Heart right ventricle (tissue), 16 donors: ENCODE data around the gene GPRC5A. TPM values are rescaled to one million over a fixed set of nuclear protein-coding genes. Genes with fewer than 3 reads are reported as not detected.

Experiments
- ATAC-seq, 8 donors: fragments of 200-7000 bp; cut with Tn5 transposase; one replicate each; pipeline ENCODE4 v1.9.1; 2020; ENCODE audit warnings: mild to moderate bottlenecking in 8 of 8, moderate library complexity in 8 of 8, moderate number of reproducible peaks in 1 of 8
- DNase-seq, 2 donors: peaks; one replicate each; pipeline ENCODE4 v3.0.0-alpha.2; 2020
- H3K27ac ChIP-seq, 10 donors: fragments of 200-600 bp; sonication (generic) in 2 of 10; one replicate each; pipeline versions ENCODE4 v1.5.0 to v1.8.0; 2020 to 2022; ENCODE audit warnings: mild to moderate bottlenecking in 3 of 10
- H3K27me3 ChIP-seq, 7 donors: fragments of 200-600 bp; one replicate each; pipeline ENCODE4 v1.8.0; 2021 to 2022; ENCODE audit warnings: mild to moderate bottlenecking in 2 of 7
- H3K36me3 ChIP-seq, 9 donors: fragments of 200-600 bp; sonication (generic) in 1 of 9; one replicate each; pipeline versions ENCODE4 v1.5.0 to v1.8.0; 2020 to 2022; ENCODE audit warnings: mild to moderate bottlenecking in 2 of 9
- H3K4me1 ChIP-seq, 9 donors: fragments of 200-600 bp; sonication (generic) in 1 of 9; one replicate each; pipeline versions ENCODE4 v1.5.0 to v1.8.0; 2020 to 2022; ENCODE audit warnings: mild to moderate bottlenecking in 4 of 9
- H3K4me3 ChIP-seq, 10 donors: fragments of 200-600 bp; sonication (generic) in 2 of 10; one replicate each; pipeline versions ENCODE4 v1.5.0 to v1.8.0; 2020 to 2022; ENCODE audit warnings: mild to moderate bottlenecking in 7 of 10, moderate library complexity in 2 of 10
- H3K9me3 ChIP-seq, 11 donors: fragments of 200-600 bp in 10 of 11; sonication (generic) in 2 of 11; one replicate each; pipeline versions ENCODE4 v1.5.0 to v1.8.0; 2013 to 2022; ENCODE audit warnings: mild to moderate bottlenecking in 2 of 11, control low read depth in 1 of 11, moderate library complexity in 1 of 11
- CTCF ChIP-seq, 9 donors: fragments of 200-600 bp; sonication (generic) in 2 of 9; IDR thresholded peaks; one replicate each; pipeline versions ENCODE4 v1.5.0 to v1.8.0; 2021 to 2022; ENCODE audit warnings: antibody characterized with exemption in 9 of 9, mild to moderate bottlenecking in 5 of 9, moderate library complexity in 1 of 9
- WGBS, 2 donors: extraction: QIAGEN DNeasy Blood & Tissue Kit; methylation state at CpG; one replicate each; pipeline ENCODE4 v1.1.7; 2013; ENCODE audit warnings: inconsistent platforms in 1 of 2; 5-methylcytosine and 5-hydroxymethylcytosine counted together
- intact Hi-C, 10 donors: fragments of 100-400 bp; cut with DNase I; formaldehyde crosslinking; loops; one replicate each; pipeline versions ENCODE4 v1.11.1 to v1.14.2; 2022
- polyA plus RNA-seq, 2 donors: library from polyadenylated mRNA; stranded (reverse); fragments of 200-250 nt; gene quantifications; one replicate each; pipeline ENCODE4 v1.2.3, GENCODE V29; 2013
- total RNA-seq, 10 donors: library from RNA; stranded (reverse); fragmentation: NEBNext Ultra II Directional in 3 of 10; extraction: Animal tissue kit (Norgen Biotek cat#: 25700) in 3 of 10; gene quantifications; one replicate each; pipeline versions ENCODE4 v1.2.1 to v1.2.4, GENCODE V29; 2021 to 2023
- donor health status: Arrhythmogenic right ventricular cardiomyopathy.
- donor health status: ischemic (EF 13 %, LVEDD 7.1; RV severe dilation, severe dysfunction).
- donor health status: healthy with polysubstance abuse.
- donor health status: DM: no; HTN: yes; CAD: no.
- donor health status: DM: no; HTN: no; CAD: no.
- donor health status: ischemic (EF 25% LVEDD 6.9; RV normal size, moderate dysfunction).
- donor health status: ischemic (EF 25% LVEDD 5.7; RV mildly dilated, moderate dysfunction).
- donor health status: healthy.
- donor health status: DM: yes; HTN: yes; CAD: no.
- donor health status: Ischemic cardiomyopathy.
- donor health status: ischemic (EF 35%, LVEDD 5.7; RV mildly dilated, moderate dysfunction).
- donor health status: nonischemic (EF 11% LVEDD 7.7; RV severe dilation, severe dysfunction).
- donor health status: DM: yes; HTN: yes; CAD: no.
- donor health status: PGD.
- donor health status: ischemic (EF 29% LVEDD 5.4; RV normal size, mild dysfunction).
- donor health status: nonischemic (EF 23%, LVEDD 6.1; RV moderate dilation, normal function).

Gene GPRC5A
- total and polyA plus RNA-seq, 12 donors, result 0.26 to 4.5 (median 0.88) TPM

- no peak for DNase-seq
- WGBS, 2 donors, result 95 to 97% methylated on average over 5 of the region's 5 CpGs
- Histone ChIP-seq H3K36me3 (no peaks in the 10 kb centered on the region), H3K27me3 (peaks cover 0 to 4% (median 0%) of the 10 kb centered on the region in 7 donors), H3K4me3 (no peak overlapping the region), H3K27ac (no peak overlapping the region), H3K4me1 (no peaks in the 10 kb centered on the region), H3K9me3 (no peaks in the 10 kb centered on the region)
- no peak for ATAC-seq
- TF ChIP-seq CTCF (IDR thresholded peaks at IDR 0.05), result no peak
- intact Hi-C loops, result no loop called here
These were observed 9.1 kb upstream of the GPRC5A start for GRCh38 chr12:12882288-12882687.

- H3K4me3 ChIP-seq, result no peak overlapping the region
- DNase-seq (no peak), ATAC-seq (no peak)
- intact Hi-C loops, result no loop called here
- 88 to 95% methylated on average over 6 of the region's 6 CpGs for WGBS, 2 donors
- no peaks in the 10 kb centered on the region for H3K4me1 ChIP-seq
- no peaks in the 10 kb centered on the region for H3K9me3 ChIP-seq
- H3K27ac ChIP-seq, result no peak overlapping the region
- no peak for TF ChIP-seq CTCF (IDR thresholded peaks at IDR 0.05)
- H3K27me3 ChIP-seq, result peaks cover 0 to 6% (median 0%) of the 10 kb centered on the region in 7 donors
- no peaks in the 10 kb centered on the region for H3K36me3 ChIP-seq
These were observed 7.9 kb upstream of the GPRC5A start for GRCh38 chr12:12883369-12884001.

- Histone ChIP-seq H3K4me1 (peaks cover 0 to under 1% (median 0%) of the 10 kb centered on the region in 9 donors), H3K27me3 (peaks cover 0 to 15% (median 4%) of the 10 kb centered on the region in 7 donors), H3K27ac (no peak overlapping the region), H3K36me3 (no peaks in the 10 kb centered on the region), H3K4me3 (no peak overlapping the region), H3K9me3 (no peaks in the 10 kb centered on the region)
- ATAC-seq (no peak), DNase-seq (no peak)
- no peak for TF ChIP-seq CTCF (IDR thresholded peaks at IDR 0.05)
- 42 to 47% methylated on average over 14 of the region's 14 CpGs for WGBS, 2 donors
- intact Hi-C loops, result no loop called here
These were observed 6.1 kb upstream of the GPRC5A start for GRCh38 chr12:12885096-12885792.

- Histone ChIP-seq H3K9me3 (no peaks in the 10 kb centered on the region), H3K4me3 (no peak overlapping the region), H3K27ac (no peak overlapping the region), H3K27me3 (peaks cover 0 to 37% (median 19%) of the 10 kb centered on the region in 7 donors), H3K4me1 (peaks cover 0 to 19% (median 12%) of the 10 kb centered on the region in 9 donors), H3K36me3 (no peaks in the 10 kb centered on the region)
- 72 to 76% methylated on average over 7 of the region's 7 CpGs for WGBS, 2 donors
- TF ChIP-seq CTCF (IDR thresholded peaks at IDR 0.05), result no peak
- intact Hi-C loops, result no loop called here
- no peak for DNase-seq
- no peak for ATAC-seq
These were observed 3.9 kb upstream of the GPRC5A start for GRCh38 chr12:12887471-12887870.
